RWPE2 (cell line): ENCODE data around the gene HRK.

Source experiments
- ATAC-seq: fragments of 200-7000 bp; cut with Tn5 transposase; 3 replicates; pipeline ENCODE4 v1.9.1; 2021; ENCODE audit warnings: low read depth
- DNase-seq: peaks from one replicate; pipeline ENCODE4 v3.0.0-alpha.2; 2020; ENCODE audit warnings: low spot score
- H3K27ac ChIP-seq: fragments of 450-650 bp; 2 replicates; pipeline ENCODE4 v1.5.1; 2017; ENCODE audit warnings: mild to moderate bottlenecking; ENCODE audit not compliant: poor library complexity, severe bottlenecking
- H3K27me3 ChIP-seq: fragments of 250-450 bp; sonication (Bioruptor Pico); 2 replicates; pipeline ENCODE4 v1.5.1; 2021; ENCODE audit warnings: mild to moderate bottlenecking, moderate library complexity; ENCODE audit not compliant: insufficient read depth, poor library complexity, severe bottlenecking
- H3K36me3 ChIP-seq: fragments of 250-450 bp; sonication (Bioruptor Pico); 2 replicates; pipeline ENCODE4 v1.5.1; 2020; ENCODE audit warnings: low read depth, mild to moderate bottlenecking, moderate library complexity
- H3K4me1 ChIP-seq: fragments of 250-450 bp; sonication (Bioruptor Pico); 2 replicates; pipeline ENCODE4 v1.5.1; 2021; ENCODE audit warnings: mild to moderate bottlenecking, moderate library complexity; ENCODE audit not compliant: insufficient read depth, poor library complexity, severe bottlenecking
- H3K4me3 ChIP-seq: fragments of 250-450 bp; sonication (Bioruptor Pico); 2 replicates; pipeline ENCODE4 v1.5.1; 2021; ENCODE audit warnings: mild to moderate bottlenecking, moderate library complexity; ENCODE audit not compliant: severe bottlenecking
- H3K9me3 ChIP-seq: fragments of 250-450 bp; sonication (Bioruptor Pico); 2 replicates; pipeline ENCODE4 v1.5.1; 2021; ENCODE audit warnings: mild to moderate bottlenecking, moderate library complexity; ENCODE audit not compliant: severe bottlenecking
- TF ChIP-seq, protein P1 (sequence below): fragments of 450-650 bp; IDR thresholded peaks from one replicate; pipeline ENCODE4 v1.5.1; 2017; ENCODE audit warnings: mild to moderate bottlenecking, moderate library complexity; ENCODE audit not compliant: poor library complexity, severe bottlenecking

HRK gene

DNA sequence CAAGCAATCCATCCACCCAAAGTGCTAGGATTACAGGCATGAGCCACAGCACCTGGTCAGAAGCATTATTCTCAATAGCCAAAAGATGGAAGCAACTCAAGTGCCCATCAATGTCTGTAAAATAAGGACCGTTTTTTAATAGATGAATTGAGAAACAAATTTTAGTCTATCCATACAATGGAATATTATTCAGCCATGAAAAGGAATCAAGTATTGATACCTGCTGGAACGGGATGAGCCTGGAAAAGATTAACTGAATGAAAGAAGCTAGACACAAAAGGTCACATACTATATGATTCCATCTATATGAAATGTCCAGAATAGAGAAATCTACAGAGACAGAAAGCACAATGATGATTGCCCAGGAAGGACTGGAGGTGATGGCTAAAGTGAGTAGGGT, 20.4 kb upstream of the HRK start:
- H3K9me3 ChIP-seq, result no peaks in the 10 kb centered on the region
- TF ChIP-seq, protein P1, sequence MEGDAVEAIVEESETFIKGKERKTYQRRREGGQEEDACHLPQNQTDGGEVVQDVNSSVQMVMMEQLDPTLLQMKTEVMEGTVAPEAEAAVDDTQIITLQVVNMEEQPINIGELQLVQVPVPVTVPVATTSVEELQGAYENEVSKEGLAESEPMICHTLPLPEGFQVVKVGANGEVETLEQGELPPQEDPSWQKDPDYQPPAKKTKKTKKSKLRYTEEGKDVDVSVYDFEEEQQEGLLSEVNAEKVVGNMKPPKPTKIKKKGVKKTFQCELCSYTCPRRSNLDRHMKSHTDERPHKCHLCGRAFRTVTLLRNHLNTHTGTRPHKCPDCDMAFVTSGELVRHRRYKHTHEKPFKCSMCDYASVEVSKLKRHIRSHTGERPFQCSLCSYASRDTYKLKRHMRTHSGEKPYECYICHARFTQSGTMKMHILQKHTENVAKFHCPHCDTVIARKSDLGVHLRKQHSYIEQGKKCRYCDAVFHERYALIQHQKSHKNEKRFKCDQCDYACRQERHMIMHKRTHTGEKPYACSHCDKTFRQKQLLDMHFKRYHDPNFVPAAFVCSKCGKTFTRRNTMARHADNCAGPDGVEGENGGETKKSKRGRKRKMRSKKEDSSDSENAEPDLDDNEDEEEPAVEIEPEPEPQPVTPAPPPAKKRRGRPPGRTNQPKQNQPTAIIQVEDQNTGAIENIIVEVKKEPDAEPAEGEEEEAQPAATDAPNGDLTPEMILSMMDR, result no peak

DNA sequence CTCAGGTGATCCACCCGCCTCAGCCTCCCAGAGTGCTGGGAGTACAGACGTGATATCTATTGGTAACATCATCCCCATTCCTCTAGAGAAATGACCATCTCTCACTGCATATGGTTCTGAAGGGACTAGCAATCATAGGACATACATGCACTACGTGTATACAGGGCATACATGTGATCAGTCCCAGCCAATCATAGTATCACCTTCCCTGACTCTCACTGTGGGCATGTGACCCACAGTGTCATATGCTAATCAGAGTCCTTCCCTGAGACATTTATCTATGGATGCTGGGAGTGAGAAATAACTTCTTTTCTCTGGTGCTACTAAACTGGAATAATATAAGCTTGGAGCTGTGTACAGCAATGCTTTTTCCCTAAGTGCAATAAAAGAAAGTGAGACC, 17.4 kb upstream of the HRK start:
- TF ChIP-seq, protein P1, result no peak
- Histone ChIP-seq H3K4me3 (no peak overlapping the region), H3K4me1 (no peaks in the 10 kb centered on the region), H3K27me3 (no peaks in the 10 kb centered on the region), H3K9me3 (no peaks in the 10 kb centered on the region), H3K36me3 (no peaks in the 10 kb centered on the region), H3K27ac (no peak overlapping the region)
- DNase-seq (no peak), ATAC-seq (peak; percentile 35; the same call in 1 of the 3 replicates)

More for the DNA sequence above, 20.4 kb upstream of the HRK start:
- Histone ChIP-seq H3K27me3 (no peaks in the 10 kb centered on the region), H3K4me3 (no peak overlapping the region), H3K27ac (no peak overlapping the region), H3K36me3 (no peaks in the 10 kb centered on the region), H3K4me1 (no peaks in the 10 kb centered on the region)
- ATAC-seq (no peak), DNase-seq (no peak)

DNA sequence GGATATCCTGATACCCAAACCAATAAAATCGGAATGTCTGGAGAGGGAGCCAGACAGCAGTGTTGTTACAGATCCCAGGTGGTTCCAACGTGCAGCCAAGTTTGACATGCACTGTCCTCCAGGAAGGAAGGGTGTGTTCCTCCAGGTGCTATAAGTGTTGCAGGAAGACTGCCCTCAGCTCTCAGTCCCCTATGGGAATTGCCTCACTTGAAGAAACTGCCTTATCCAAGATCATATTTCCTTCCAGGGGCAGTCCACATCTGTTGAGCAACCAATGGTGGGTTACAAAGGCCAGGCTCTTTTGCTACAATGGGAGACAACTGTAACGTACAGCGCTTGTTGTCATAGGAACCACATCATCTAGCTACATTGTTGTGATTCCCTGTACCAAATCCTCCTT, 16.2 kb upstream of the HRK start:
- no peaks in the 10 kb centered on the region for H3K27me3 ChIP-seq
- TF ChIP-seq, protein P1, result no peak
- ATAC-seq (no peak), DNase-seq (no peak)
- H3K4me3 ChIP-seq, result no peak overlapping the region
- H3K27ac ChIP-seq, result no peak overlapping the region
- H3K9me3 ChIP-seq, result no peaks in the 10 kb centered on the region
- no peaks in the 10 kb centered on the region for H3K4me1 ChIP-seq
- no peaks in the 10 kb centered on the region for H3K36me3 ChIP-seq

DNA sequence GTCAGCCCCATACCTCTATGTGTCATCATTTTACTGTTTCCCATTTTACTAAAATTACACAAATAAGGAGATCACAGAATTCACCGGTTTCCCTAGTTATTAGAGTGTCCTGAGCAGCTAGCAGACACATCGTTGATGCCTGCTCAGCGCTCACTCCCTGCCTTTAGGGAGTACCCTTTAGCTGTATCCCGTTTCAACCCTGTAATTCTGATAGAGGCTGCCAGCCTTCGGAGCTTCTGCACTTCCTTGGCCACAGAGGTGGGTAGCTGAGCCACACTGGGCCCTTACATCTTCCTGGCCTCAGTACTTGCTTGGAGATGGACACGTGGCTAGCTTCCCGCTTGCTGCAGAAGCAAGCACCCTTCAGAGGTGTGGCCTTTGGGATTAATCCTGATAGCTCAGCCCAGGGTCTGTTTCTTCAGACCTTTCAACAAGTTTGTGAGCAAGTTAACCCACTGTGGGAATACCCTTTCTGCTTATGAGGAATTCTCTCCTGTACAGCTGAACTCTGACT, 15.2 kb upstream of the HRK start:
- Histone ChIP-seq H3K4me3 (no peak overlapping the region), H3K27ac (no peak overlapping the region), H3K36me3 (no peaks in the 10 kb centered on the region), H3K27me3 (no peaks in the 10 kb centered on the region), H3K4me1 (no peaks in the 10 kb centered on the region), H3K9me3 (no peaks in the 10 kb centered on the region)
- ATAC-seq (no peak), DNase-seq (no peak)
- TF ChIP-seq, protein P1, result no peak

DNA sequence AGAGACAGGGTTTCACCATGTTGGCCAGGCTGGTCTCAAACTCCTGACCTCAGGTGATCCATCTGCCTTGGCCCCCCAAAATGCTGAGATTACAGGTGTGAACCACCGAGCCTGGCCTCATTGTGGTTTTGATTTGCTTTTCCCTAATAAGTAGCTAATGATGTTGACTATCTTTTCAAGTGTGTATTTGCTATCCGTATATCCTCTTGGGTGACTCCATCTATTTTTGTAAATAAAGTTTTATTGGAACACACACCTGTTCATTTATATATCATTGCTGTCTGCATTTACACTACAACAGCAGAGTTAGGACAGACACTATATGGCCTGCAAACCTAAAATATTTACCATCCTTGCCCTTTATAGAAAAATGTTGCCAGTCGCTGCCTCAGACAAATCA, 13.7 kb upstream of the HRK start:
- no peak for ATAC-seq
- TF ChIP-seq, protein P1, result no peak

More for the DNA sequence above, 13.7 kb upstream of the HRK start:
- H3K27me3 ChIP-seq, result no peaks in the 10 kb centered on the region
- H3K27ac ChIP-seq, result no peak overlapping the region
- H3K36me3 ChIP-seq, result no peaks in the 10 kb centered on the region
- H3K9me3 ChIP-seq, result no peaks in the 10 kb centered on the region
- DNase-seq, result no peak
- no peak overlapping the region for H3K4me3 ChIP-seq
- H3K4me1 ChIP-seq, result no peaks in the 10 kb centered on the region
